ENCODE measurements around the gene DNMT3A.
A peak's percentile ranks its signal among the peaks of the same experiment; 100 is the strongest.
"Not testable (repeated sequence)": the region's sequence is repeated elsewhere in the genome, so short reads cannot be mapped to it uniquely, and the experiment has no call there.

The DNMT3A gene

GRCh38 chr2:25234738-25235137 is 107.0 kb downstream of the DNMT3A start:
- no peak for DNase-seq (ENCODE audit: low read depth)

GRCh38 chr2:25233916-25234605 is 107.7 kb downstream of the DNMT3A start:
- DNase-seq (ENCODE audit: low read depth): no peak

- DNase-seq (ENCODE audit: low read depth): no peak
Observed at GRCh38 chr2:25232248-25232825, 109.4 kb downstream of the DNMT3A start.

- no peak for DNase-seq (ENCODE audit: low read depth)
Observed at GRCh38 chr2:25230948-25231311, 110.8 kb downstream of the DNMT3A start.

GRCh38 chr2:25230198-25230947 is 111.4 kb downstream of the DNMT3A start:
- no peak for DNase-seq (ENCODE audit: low read depth)

GRCh38 chr2:25229279-25230197 is 112.2 kb downstream of the DNMT3A start:
- DNase-seq (ENCODE audit: low read depth): no peak

GRCh38 chr2:25228848-25229278 is 112.9 kb downstream of the DNMT3A start:
- DNase-seq (ENCODE audit: low read depth): peak; percentile 88

GRCh38 chr2:25227576-25227975 is 114.1 kb downstream of the DNMT3A start:
- DNase-seq (ENCODE audit: low read depth): no peak

- no peak for DNase-seq (ENCODE audit: low read depth)
Observed at GRCh38 chr2:25226827-25227226, 114.9 kb downstream of the DNMT3A start.

- no peak for DNase-seq (ENCODE audit: low read depth)
Observed at GRCh38 chr2:25222477-25223121, 119.1 kb downstream of the DNMT3A start.

- no peak for DNase-seq (ENCODE audit: low read depth)
Observed at GRCh38 chr2:25221579-25221978, 120.1 kb downstream of the DNMT3A start.

- DNase-seq (ENCODE audit: low read depth): no peak
Observed at GRCh38 chr2:25220313-25220712, 121.4 kb downstream of the DNMT3A start.

GRCh38 chr2:25219621-25220020 is 122.1 kb downstream of the DNMT3A start:
- no peak for DNase-seq (ENCODE audit: low read depth)

- DNase-seq (ENCODE audit: low read depth): no peak
Observed at GRCh38 chr2:25218100-25218499, 123.6 kb downstream of the DNMT3A start.

GRCh38 chr2:25215948-25216679 is 125.6 kb downstream of the DNMT3A start:
- DNase-seq (ENCODE audit: low read depth): peak; percentile 24

GRCh38 chr2:25215232-25215631 is 126.5 kb downstream of the DNMT3A start:
- DNase-seq (ENCODE audit: low read depth): no peak

- DNase-seq (ENCODE audit: low read depth): no peak
Observed at GRCh38 chr2:25213229-25213628, 128.5 kb downstream of the DNMT3A start.

GRCh38 chr2:25210923-25211322 is 130.8 kb downstream of the DNMT3A start:
- not testable (repeated sequence) for DNase-seq (ENCODE audit: low read depth)

- no peak for DNase-seq (ENCODE audit: low read depth)
Observed at GRCh38 chr2:25207078-25207545, 134.6 kb downstream of the DNMT3A start.

- no peak for DNase-seq (ENCODE audit: low read depth)
Observed at GRCh38 chr2:25204190-25204838, 137.4 kb downstream of the DNMT3A start.

Measured in ELR (cell line).